Superior temporal gyrus (tissue), 1 donor: ENCODE results near the gene ZNF560.
"Not testable (repeated sequence)": the region's sequence is repeated elsewhere in the genome, so short reads cannot be mapped to it uniquely, and the experiment has no call there.

Experiments used
- DNase-seq: peaks from one replicate; pipeline ENCODE4 v3.0.0-alpha.2; 2016; ENCODE audit errors: extremely low spot score

ZNF560 gene

DNA sequence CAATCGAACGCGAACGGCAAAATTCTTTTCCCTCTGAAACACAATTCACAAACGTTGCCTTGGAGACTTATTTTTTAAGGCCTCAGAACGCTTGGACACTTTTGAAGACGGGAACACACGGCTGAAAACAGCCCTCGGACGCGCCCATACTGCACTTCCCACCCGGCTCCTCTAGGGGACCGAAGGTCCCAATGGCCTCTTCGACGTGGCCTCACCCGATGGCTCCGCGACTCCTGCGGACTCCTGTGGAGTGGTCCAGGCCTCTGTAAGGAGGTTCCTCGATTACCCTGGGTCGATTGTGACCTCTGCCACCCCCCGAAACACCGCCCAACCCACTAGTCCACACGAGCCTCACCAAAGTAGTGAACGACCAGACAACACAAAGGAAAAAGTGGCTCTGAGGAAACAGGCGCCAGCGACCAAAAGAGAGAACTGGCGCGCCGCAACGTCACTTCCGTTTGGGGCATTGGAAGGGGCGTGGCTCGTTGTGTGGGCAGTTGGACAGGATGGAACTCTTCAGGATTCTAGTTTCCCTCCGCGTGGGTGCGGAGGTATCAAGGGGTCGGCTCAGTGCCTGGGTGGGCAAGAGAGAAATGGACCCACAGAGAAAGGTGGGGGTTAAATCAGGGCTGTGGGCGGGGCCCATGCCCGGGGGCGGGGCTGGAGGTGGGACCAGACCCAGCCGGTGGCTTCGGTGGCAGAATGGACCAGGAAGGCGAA lies at the start of gene ZNF560:
Gene ZNF560 (minus strand): TSS at position 434 of the 720 bp plus-strand sequence. CDS start 23,303 bp downstream, outside the sequence.
- DNase-seq: no peak

DNA sequence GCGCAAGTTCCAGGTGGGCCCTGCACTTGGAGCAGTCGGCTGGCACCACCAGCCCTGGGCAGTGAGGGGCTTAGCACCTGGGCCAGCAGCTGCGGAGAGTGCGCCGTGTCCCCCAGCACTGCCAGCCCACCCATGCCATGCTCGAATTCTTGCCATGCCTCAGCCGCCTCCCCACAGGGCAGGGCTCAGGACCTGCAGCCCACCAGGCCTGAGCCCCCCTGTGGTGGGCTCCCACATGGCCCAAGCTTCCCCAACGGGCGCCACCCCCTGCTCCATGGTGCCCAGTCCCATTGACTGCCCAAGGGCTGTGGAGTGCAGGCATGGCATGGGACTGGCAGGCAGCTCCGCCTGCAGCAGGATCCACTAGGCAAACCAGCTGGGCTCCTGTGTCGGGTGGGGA lies 49.5 kb upstream of the ZNF560 start:
- DNase-seq: no peak

DNA sequence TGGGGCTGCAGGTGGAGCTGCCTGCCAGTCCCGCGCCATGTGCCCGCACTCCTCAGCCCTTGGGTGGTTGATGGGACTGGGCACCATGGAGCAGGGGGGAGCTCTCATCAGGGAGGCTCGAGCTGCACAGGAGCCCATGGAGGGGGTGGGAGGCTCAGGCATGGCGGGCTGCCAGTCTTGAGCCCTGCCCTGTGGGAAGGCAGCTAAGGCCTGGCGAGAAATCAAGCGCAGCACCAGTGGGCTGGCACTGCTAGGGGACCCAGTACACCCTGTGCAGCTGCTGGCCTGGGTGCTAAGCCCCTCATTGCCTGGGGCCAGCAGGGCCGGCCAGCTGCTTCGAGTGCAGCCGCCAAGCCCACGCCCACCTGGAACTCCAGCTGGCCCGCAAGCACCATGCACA lies 42.9 kb upstream of the ZNF560 start:
- DNase-seq: not testable (repeated sequence)

DNA sequence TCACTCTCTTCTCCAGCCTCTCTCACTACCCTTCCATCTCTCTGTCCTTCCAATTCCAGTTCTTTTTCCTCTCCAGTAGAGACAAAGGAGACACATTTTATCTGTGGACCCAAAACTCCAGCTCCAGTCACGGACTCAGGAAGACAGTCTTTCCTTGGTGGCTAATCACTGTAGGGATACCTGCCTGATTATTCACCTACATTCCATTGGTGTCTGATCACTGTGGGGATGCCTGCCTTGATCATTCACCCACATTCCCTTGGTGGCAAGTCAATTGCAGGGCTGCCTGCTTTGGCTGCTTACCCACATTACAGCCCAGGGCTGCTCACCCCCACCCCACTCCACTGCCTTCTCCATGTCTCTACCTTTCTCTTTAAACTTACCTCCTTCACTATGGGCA lies 41.5 kb upstream of the ZNF560 start:
- not testable (repeated sequence) for DNase-seq

DNA sequence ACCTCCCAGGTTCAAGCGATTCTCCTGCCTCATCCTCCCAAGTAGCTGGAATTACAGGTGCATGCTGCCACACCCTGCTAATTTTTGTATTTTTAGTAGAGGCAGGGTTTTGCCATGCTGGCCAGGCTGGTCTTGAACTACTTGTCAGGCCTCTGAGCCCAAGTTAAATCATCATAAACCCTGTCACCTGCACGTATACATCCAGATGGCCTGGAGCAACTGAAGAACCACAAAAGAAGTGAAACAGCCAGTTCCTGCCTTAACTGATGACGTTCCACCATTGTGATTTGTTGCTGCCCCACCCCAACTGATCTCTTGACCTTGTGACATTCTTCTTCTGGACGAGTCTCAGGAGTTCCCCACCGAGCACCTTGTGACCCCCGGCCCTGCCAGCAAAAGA lies 40.8 kb upstream of the ZNF560 start:
- DNase-seq: not testable (repeated sequence)

DNA sequence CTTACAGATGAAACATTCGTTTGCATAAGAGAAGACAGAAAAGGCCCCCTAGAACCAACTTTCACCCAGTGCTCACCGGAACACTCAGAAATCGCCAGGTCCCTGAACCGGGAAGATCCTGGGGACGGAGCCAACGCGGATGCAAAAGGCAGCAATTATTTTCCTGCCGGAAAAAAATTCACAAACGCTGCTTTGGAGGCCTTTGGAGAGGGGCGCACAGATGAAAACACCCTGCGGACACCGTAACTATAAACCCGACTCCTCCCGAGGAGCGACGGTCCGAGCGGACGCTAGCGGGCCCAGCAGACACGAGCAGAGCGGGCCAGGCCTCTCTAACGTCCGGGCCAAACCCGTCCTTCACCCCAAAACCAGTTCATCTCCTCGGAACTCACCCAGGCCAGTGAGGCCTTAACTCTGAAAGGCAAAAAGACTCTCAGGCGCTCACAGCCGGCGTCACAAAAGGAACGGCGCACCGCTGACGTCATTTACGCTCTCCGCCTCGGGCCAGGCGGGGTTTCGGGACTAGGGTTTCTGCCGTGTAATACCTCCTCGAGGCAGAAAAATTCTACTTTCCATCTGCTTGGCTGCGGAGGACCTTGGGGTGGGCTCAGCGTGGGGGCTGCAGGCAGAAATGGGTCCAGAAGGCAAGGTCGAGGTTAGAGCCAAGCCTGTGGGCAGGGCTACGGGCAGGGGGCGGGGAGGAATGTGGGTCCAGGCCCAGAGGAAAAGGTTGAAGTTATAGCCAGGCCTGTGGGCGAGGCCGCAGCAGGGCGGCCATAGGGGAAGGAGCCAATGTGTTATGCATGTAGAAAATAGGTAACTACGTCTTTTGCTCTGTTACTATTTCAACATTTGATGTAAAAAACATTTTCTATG lies 40.0 kb upstream of the ZNF560 start, which contains the start of gene ZNF426:
Gene ZNF426 (minus strand): TSS at position 463 of the 876 bp plus-strand sequence. CDS start 2,413 bp downstream, outside the sequence.
- DNase-seq: peak; percentile 93

DNA sequence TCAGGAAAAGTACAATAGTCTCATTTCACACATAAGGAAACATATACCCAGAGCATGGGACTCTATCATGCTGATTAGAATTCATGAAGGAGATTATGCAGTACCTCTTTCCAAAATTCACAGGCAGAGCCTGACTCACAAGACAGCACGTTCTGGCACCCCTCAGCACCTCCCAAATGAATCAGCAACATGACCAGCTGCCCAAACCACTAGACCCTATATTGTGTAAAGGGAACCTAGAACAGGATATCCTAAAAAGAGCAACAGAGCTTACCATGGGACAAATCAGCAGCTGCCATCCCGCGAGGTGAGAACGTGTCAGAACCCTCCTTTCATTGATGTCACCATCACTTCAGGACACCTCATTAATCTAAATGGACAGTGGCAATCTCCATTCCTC lies 37.5 kb upstream of the ZNF560 start:
- no peak for DNase-seq

DNA sequence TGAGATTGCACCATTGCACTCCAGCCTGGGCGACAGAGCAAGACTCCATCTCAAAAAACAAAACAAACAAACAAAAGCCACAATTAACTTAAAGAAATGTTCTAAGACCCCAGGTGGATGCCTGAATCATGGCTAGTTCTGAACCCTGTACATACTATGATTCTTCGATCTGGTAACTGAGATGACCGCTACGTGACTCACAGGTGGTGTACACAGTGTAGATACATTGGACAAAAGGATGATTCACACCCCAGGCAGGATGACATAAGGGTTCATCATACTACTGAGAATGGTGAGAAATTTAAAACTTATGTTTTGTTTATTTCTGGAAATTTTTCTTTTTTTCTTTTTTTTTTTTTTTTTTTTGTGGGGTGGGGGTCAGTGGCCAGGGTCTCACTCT lies 33.5 kb upstream of the ZNF560 start:
- DNase-seq: no peak

DNA sequence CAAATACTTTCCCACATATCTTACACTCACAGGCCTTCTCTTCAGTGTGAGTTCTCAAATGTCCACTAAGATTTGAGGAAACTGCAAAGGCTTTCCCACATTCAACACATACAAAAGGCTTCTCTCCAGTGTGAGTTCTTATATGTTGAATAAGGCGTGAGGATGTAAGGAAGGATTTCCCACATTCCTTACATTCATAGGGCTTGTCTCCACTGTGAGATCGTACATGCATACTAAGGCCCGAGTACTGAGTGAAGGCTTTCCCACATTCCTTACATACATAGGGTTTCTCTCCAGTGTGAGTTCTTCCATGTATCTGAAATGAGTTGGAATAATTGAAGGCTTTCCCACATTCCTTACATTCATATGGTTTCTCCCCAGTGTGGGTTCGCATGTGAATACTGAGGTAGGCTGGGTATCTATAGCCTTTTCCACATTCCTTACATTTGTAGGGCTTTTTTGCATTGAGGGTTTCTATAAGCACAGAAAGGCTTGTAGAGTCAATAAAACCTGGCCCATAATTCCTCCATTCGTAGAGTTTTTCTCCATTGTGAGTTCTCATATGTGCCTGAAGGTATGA lies 30.4 kb upstream of the ZNF560 start:
- no peak for DNase-seq

DNA sequence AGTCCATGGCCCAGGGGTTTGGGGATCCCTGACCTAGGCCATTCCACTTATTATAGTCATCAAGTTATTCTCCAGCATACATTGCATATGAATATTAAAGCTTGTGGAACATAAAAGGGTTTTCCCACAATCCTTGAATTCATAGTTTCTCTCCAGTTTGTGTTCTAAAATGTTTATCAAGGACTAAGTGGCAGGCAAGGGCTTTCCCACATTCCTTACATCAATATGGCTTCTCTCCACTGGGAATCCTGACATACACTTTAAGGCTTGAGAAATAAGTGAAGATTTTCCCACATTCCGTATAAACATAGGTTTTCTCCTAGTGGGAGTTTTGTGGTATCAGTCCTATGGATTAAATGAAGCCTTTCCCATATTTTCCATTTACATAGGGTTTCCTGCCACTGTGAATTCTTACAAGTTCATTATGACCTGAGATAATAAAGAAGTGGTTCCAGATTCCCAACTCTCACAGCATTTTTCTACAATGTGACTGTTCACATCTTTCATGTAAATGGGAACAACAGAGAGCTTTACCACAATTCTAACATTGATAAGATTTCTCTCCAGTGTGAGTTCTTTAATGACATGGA lies 25.6 kb upstream of the ZNF560 start:
- DNase-seq: no peak

DNA sequence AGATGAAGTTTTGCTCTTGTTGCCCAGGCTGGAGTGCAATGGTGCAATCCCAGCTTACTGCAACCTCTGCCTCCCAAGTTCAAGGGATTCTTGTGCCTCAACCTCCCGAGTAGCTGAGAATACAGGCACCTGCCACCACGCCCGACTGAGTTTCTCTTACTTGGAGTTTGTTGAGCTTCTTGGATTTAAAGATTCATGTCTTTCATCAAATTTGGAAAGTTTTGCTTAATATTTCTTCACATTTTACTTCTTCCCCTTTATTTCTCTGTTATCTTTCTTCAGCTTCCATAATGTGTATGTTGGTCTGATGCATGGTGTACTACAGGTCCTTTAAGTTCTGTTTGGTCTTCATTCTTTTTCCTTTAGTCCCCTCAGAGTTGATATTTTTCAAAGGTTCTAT lies 8.9 kb upstream of the ZNF560 start:
- DNase-seq: no peak

DNA sequence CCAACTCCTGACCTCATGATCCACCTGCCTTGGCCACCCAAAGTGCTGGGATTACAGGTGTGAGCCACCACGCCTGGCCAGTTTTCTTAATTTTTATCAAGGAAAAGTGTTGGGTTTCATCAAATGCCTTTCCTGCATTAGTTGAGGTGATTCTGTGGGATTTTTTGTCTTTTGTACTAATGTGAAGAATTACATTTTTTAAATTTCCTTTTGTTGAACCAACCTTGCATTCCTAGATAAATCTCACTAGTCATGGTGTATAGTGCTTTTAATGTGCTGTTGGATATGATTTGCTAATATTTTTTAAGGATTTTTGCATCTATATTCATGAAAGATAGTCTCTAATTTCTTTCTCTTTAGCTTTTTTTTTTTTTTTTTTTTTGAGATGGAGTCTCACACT lies 2.4 kb upstream of the ZNF560 start:
- no peak for DNase-seq

DNA sequence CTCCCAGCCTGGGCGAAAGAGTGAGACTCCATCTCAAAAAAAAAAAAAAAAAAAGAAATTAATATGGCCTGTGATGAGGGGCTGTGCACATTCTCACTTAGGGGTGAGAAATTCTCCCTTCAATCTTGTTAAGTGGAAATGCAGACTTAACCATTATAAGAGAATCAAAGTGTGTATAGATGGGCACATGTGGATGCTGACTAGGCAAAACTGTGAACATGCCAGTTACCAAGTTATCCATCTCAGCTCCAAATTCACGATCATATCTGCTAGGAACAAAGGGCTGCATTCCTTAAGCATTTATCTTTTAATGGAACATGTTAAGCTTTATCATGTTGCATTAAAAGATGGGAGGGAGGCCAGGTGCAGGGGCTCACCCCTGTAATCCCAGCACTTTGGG lies 4.3 kb downstream of the ZNF560 start:
- no peak for DNase-seq

DNA sequence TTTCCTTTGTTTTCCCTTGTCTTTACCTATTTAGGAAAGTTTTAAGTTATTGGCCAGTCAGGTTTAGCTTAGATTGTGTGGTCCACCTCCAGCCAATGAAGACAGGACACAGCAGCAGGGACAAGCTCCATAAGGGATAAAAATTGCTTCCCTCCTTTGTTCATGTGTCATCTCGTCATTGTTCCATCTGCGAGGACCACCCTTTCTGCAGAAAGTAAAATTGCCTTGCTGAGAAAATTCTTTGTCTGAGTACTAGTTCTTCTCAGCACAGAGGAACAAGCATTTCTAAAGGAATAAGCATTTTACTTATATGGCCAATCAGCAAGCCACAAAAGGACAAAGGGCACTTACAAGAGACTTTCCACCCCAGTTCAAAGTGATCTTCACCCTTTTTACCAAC lies 11.4 kb downstream of the ZNF560 start:
- DNase-seq: no peak

DNA sequence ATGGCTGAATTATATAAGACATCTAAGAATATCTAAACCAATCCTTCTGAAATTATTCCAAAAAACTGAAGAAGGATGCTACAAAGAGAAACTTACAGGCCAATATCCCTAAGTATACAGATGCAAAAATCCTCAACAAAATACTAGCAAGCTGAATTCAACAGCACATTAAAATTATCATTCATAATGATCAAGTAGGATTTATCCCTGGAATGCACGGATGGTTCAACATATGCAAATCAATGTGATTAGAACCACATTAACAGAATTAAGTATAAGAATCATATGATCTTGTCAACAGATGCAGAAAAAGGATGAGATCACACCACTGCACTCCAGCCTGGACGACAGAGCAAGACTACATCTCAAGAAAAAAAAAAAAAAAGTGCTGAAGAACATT lies 13.3 kb downstream of the ZNF560 start:
- DNase-seq: no peak

DNA sequence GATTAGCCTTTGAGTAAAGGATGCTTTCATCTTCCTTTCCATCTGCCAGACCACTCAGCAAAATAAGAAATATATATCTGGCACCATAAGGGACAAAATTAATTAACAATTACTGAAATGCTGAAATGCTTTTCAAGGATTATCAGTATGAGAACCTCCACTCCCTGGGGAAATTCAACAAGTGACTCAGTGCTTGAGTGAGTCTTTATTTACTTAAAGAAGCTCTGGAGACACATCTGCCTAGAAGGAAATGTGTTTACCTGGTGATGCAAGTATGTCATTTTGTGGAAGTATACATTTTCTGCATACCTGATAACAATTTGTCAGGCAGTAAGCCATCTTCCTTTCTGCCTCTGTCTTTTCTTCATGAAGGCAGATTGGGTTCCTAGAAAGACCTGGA lies 23.4 kb downstream of the ZNF560 start:
- no peak for DNase-seq

DNA sequence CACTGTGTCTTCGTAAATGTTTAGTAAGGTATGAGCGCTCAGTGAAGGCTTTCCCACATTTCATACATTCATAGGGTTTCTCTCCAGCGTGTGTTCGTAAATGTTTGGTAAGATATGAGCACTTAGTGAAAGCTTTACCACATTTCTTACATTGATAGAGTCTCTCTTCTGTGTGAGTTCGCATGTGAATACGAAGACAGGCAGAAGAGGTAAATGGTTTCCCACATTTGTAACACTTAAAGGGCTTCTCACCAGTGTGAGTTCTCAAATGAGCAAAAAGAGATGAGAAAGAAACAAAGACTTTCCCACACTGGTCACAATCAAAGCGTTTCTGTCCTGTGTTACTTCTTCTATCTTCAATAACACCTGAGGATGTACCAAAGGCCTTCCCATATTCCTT lies 31.3 kb downstream of the ZNF560 start:
- no peak for DNase-seq

DNA sequence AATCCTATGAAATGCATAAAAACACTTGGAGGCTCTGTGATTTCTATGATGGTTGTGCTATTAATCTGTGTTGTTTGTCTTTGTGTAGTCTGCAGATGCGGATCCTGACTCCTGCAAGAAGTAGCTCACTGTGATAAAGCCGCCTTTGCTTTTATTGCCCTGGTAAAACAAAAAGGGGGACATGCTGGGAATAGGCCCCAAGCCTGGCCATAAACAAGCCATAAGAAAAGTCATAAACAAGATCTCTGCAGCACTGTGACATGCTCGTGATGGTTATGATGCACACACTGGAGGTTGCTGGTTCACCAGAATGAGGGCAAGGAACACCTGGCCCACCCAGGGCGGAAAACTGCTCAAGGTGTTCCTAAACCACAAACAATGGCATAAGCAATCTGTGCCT lies 36.5 kb downstream of the ZNF560 start:
- no peak for DNase-seq

DNA sequence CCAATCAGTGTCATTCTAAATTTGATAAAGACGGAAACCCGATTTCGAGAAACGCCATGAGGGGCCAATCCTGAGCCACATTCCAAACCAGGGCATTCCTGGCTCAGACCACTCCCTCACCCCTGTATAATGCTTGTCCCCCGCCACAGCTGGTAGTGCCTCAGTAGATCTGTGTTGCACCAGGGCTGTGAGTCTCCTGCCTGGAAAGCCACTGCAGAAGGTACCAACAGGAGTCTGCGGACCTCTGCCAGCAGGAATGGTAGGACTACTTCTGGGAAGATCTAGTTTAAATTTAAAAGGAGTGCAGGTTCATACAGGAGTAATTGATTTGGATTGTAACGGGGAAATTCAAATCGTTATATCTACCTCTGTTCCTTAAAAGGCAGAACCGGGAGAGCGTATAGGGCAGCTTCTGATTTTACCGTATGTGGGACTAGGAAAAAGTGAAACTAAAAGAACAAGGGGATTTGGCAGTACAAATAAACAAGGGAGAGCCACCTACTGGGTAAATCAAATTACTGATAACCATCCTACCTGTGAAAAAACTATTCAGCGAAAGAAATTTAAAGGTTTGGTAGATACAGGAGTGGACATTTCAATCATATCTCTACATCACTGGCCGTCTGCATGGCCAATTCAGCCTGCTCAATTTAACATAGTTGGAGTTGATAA lies 42.3 kb downstream of the ZNF560 start:
- DNase-seq: no peak

DNA sequence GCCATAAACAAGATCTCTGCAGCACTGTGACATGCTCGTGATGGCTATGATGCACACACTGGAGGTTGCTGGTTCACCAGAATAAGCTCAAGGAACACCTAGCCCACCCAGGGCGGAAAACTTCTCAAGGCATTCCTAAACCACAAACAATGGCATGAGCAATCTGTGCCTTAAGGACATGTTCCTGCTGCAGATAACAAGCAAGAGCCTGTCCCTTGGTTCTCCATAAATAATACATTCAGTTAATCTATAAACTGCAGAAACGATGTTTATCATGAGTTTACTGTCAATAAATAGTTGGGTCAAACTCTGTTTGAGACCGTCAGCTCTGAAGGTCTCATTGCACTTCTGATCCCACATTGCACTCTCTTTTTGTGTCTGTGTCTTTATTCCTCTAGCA lies 44.5 kb downstream of the ZNF560 start:
- no peak for DNase-seq

DNA sequence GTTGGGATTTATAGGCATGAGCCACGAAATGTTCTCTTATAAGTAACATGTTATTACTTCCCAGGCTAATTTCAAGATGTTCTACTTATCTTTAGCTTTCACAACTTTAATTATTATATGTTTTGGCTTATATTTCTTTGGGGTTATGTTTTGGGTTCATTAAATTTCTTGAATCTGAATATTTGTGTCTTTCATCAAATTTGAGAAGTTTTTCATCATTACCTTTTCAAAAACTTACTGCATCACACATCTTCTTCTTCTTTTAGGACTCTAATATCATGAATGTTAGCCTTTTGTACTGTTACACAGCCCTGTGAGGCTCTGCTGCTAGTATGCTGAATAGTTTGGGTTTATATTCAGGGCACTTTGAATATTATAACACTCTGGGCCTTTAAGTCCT lies 53.4 kb downstream of the ZNF560 start:
- DNase-seq: no peak

DNA sequence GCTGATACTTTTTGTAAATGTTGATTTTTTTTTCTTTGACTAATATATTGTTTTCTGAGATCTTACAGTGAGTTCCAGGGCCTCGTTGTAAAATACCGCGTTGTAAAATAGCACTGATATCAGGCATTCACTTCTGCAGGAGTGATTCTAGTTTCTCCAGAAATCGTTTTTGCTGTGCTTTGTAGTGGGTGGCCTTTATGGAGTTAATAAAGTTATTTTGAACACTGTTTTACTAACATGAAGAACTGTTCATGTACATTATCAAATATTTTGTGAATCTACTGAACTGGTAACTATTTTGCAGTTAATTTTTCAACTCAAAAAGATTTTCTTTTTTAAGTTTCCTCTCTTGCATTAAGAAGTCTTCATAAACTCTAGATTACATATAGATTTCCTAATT lies 62.1 kb downstream of the ZNF560 start:
- DNase-seq: no peak
